Spleen (tissue), 7 donors: Measurements from ENCODE around the gene IL22RA2.

Source experiments
- CTCF ChIP-seq, 11 experiments: fragments of 200-600 bp in 7 of 11; fragments of 450-650 bp in 4 of 11; sonication (generic) in 4 of 11; IDR thresholded peaks in 8 of 11; conservative IDR thresholded peaks in 3 of 11; 1 replicate in 7 of 11; 2 replicates in 4 of 11; pipeline versions ENCODE4 v1.4.0 to v1.8.0; 2016 to 2021; ENCODE audit warnings: antibody characterized with exemption in 11 of 11, inconsistent platforms in 4 of 11, mild to moderate bottlenecking in 1 of 11
- POLR2A ChIP-seq, 3 donors: fragments of 450-650 bp; IDR thresholded peaks; one replicate each; pipeline ENCODE4 v1.5.1; 2017; ENCODE audit warnings: antibody characterized with exemption in 3 of 3, mild to moderate bottlenecking in 1 of 3
- POLR2AphosphoS5 ChIP-seq, 3 donors: sonication (generic); formaldehyde crosslinking; IDR thresholded peaks; one replicate each; pipeline ENCODE4 v1.5.1; 2017; ENCODE audit warnings: antibody characterized with exemption in 3 of 3
- donor health status: DM: no; HTN: no; CAD: no; lungs with moderate emphysema.
- donor health status: DM: no; HTN: no; CAD: no.
- donor health status: DM: no; HTN: no; CAD: no.

- TF ChIP-seq CTCF (IDR thresholded peaks at IDR 0.05 in 8 of 11, conservative IDR thresholded peaks at IDR 0.05 in 3 of 11), result no peak
- TF ChIP-seq POLR2A (IDR thresholded peaks at IDR 0.05), result no peak
- no peak for TF ChIP-seq POLR2AphosphoS5 (IDR thresholded peaks at IDR 0.05)
Measured at GRCh38 chr6:137120748-137121147, 52.7 kb downstream of the IL22RA2 start.
